Activated CD4-positive, alpha-beta T cell treated with anti-CD3 and anti-CD28 coated beads, Interleukin-2, amount 10 ng/mL, durations not matched to agents 7 days and 5 days (primary cell): Measurements from ENCODE around the gene VAMP1. TPM values are rescaled to one million over a fixed set of nuclear protein-coding genes. Genes with fewer than 3 reads are reported as not detected.

Experiments used
- CTCF ChIA-PET: fragments of 350-600 bp; sonication (Branson Sonifier 250); formaldehyde crosslinking; loops from one replicate; lab custom pipeline; 2021; ENCODE audit warnings: antibody characterized with exemption; lab: Charles Lee
- POLR2A ChIA-PET: fragments of 350-600 bp; sonication (Branson Sonifier 250); formaldehyde crosslinking; loops from one replicate; lab custom pipeline; 2021; ENCODE audit warnings: antibody characterized with exemption; lab: Charles Lee
- DNase-seq: peaks from one replicate; pipeline ENCODE4 v3.0.0-alpha.2; 2020
- H3K27ac Mint-ChIP-seq: one replicate; pipeline ENCODE4 v1.8.0; 2021; ENCODE audit warnings: mild to moderate bottlenecking, moderate library complexity, mixed read lengths
- H3K27me3 Mint-ChIP-seq: one replicate; pipeline ENCODE4 v1.8.0; 2021; ENCODE audit warnings: mixed read lengths
- H3K36me3 Mint-ChIP-seq: one replicate; pipeline ENCODE4 v1.8.0; 2021; ENCODE audit warnings: low read depth, mixed read lengths
- H3K4me1 Mint-ChIP-seq: one replicate; pipeline ENCODE4 v1.8.0; 2021; ENCODE audit warnings: mixed read lengths
- H3K4me3 Mint-ChIP-seq: one replicate; pipeline ENCODE4 v1.8.0; 2021; ENCODE audit warnings: mild to moderate bottlenecking, moderate library complexity, mixed read lengths
- H3K9me3 Mint-ChIP-seq: one replicate; pipeline ENCODE4 v1.8.0; 2021; ENCODE audit warnings: mixed read lengths
- total RNA-seq, 2 experiments: library from RNA; stranded (reverse); gene quantifications; one replicate each; pipeline ENCODE4 v1.2.3, GENCODE V29; 2021

The VAMP1 gene
- total RNA-seq, 2 experiments from 2014 or later = 61.4 to 73.4 TPM

GRCh38 chr12:6459004-6459337, 11.5 kb downstream of the VAMP1 start:
- POLR2A ChIA-PET = no interaction called here
- CTCF ChIA-PET = interaction anchor here (1.1 to 4.1 kb wide), 8 partner anchors 8 to 136 kb away, joined by 3 to 27 read pairs (median 4); partner anchors contain the start of genes TAPBPL and VAMP1
- DNase-seq = no peak
- Mint-ChIP-seq H3K9me3 (no peaks in the 10 kb centered on the region), H3K27me3 (no peaks in the 10 kb centered on the region), H3K27ac (peak overlapping the region; percentile 86), H3K36me3 (peaks cover 87% of the 10 kb centered on the region), H3K4me1 (peaks cover 84% of the 10 kb centered on the region), H3K4me3 (peak overlapping the region; percentile 28)

GRCh38 chr12:6458281-6459003, 12.0 kb downstream of the VAMP1 start:
- no peaks in the 10 kb centered on the region for H3K27me3 Mint-ChIP-seq
- H3K9me3 Mint-ChIP-seq = no peaks in the 10 kb centered on the region
- ChIA-PET CTCF (interaction anchor here (1.1 to 4.1 kb wide), 8 partner anchors 7 to 135 kb away, joined by 3 to 27 read pairs (median 4); partner anchors contain the start of genes TAPBPL and VAMP1), POLR2A (no interaction called here)
- H3K4me3 Mint-ChIP-seq = no peak overlapping the region
- peaks cover 86% of the 10 kb centered on the region for H3K36me3 Mint-ChIP-seq
- peaks cover 84% of the 10 kb centered on the region for H3K4me1 Mint-ChIP-seq
- DNase-seq = no peak
- peak overlapping the region; percentile 86 for H3K27ac Mint-ChIP-seq

GRCh38 chr12:6457220-6457945, 13.1 kb downstream of the VAMP1 start:
- ChIA-PET CTCF (interaction anchor here (0.9 to 2.6 kb wide), 9 partner anchors 8 to 133 kb away, joined by 3 to 6 read pairs (median 4); partner anchors contain the start of genes CD27 and VAMP1), POLR2A (no interaction called here)
- H3K27ac Mint-ChIP-seq = peak overlapping the region; percentile 31
- H3K27me3 Mint-ChIP-seq = no peaks in the 10 kb centered on the region
- H3K9me3 Mint-ChIP-seq = no peaks in the 10 kb centered on the region
- H3K4me1 Mint-ChIP-seq = peaks cover 80% of the 10 kb centered on the region
- no peak for DNase-seq
- peaks cover 85% of the 10 kb centered on the region for H3K36me3 Mint-ChIP-seq
- no peak overlapping the region for H3K4me3 Mint-ChIP-seq

- POLR2A ChIA-PET = interaction anchor here (0.8 to 2.5 kb wide), 2 partner anchors 8 to 81 kb away, joined by 5 to 25 read pairs; partner anchors contain the start of gene GAPDH
- peak overlapping the region; percentile 100 for H3K4me3 Mint-ChIP-seq
- no peaks in the 10 kb centered on the region for H3K27me3 Mint-ChIP-seq
- H3K36me3 Mint-ChIP-seq = peaks cover 70% of the 10 kb centered on the region
- CTCF ChIA-PET = interaction anchor here (0.6 to 3.3 kb wide), 8 partner anchors 7 to 59 kb away, joined by 3 to 27 read pairs (median 8); no protein-coding TSS in a partner anchor
- peak overlapping the region; percentile 98 for H3K27ac Mint-ChIP-seq
- peaks cover 66% of the 10 kb centered on the region for H3K4me1 Mint-ChIP-seq
- H3K9me3 Mint-ChIP-seq = no peaks in the 10 kb centered on the region
- peak; percentile 37 for DNase-seq
These were observed 17.4 kb downstream of the VAMP1 start for GRCh38 chr12:6452944-6453630.

- H3K27me3 Mint-ChIP-seq = no peaks in the 10 kb centered on the region
- no peaks in the 10 kb centered on the region for H3K9me3 Mint-ChIP-seq
- peak overlapping the region; percentile 100 for H3K4me3 Mint-ChIP-seq
- H3K4me1 Mint-ChIP-seq = peaks cover 69% of the 10 kb centered on the region
- DNase-seq = no peak
- POLR2A ChIA-PET = interaction anchor here (0.8 to 2.5 kb wide), 2 partner anchors 9 to 82 kb away, joined by 5 to 25 read pairs; partner anchors contain the start of gene GAPDH
- CTCF ChIA-PET = interaction anchor here (0.6 to 3.3 kb wide), 10 partner anchors 8 to 118 kb away, joined by 3 to 27 read pairs (median 6); no protein-coding TSS in a partner anchor
- H3K27ac Mint-ChIP-seq = peak overlapping the region; percentile 98
- H3K36me3 Mint-ChIP-seq = peaks cover 69% of the 10 kb centered on the region
These were observed 18.1 kb downstream of the VAMP1 start for GRCh38 chr12:6452245-6452943.

- peaks cover 71% of the 10 kb centered on the region for H3K4me1 Mint-ChIP-seq
- H3K27ac Mint-ChIP-seq = peak within 1 kb of the TSS; percentile 98
- peak; percentile 88 for DNase-seq
- POLR2A ChIA-PET = interaction anchor here (0.8 to 2.5 kb wide), 3 partner anchors 9 to 19 kb away, joined by 3 to 25 read pairs (median 8); partner anchors contain the start of gene VAMP1
- peak within 1 kb of the TSS; percentile 100 for H3K4me3 Mint-ChIP-seq
- CTCF ChIA-PET = interaction anchor here (0.6 to 3.3 kb wide), 17 partner anchors 9 to 440 kb away, joined by 3 to 27 read pairs (median 4); no protein-coding TSS in a partner anchor
- H3K36me3 Mint-ChIP-seq = peaks cover 68% of the 10 kb centered on the region
- no peaks in the 10 kb centered on the region for H3K27me3 Mint-ChIP-seq
- no peaks in the 10 kb centered on the region for H3K9me3 Mint-ChIP-seq
These were observed 18.9 kb downstream of the VAMP1 start, which contains the start of gene TAPBPL for GRCh38 chr12:6451348-6452244. TSS of gene TAPBPL (plus strand) at chr12:6452042. CDS start at chr12:6452249, 207 bp downstream.

GRCh38 chr12:6450869-6451347, 19.6 kb downstream of the VAMP1 start:
- Mint-ChIP-seq H3K4me3 (peak overlapping the region; percentile 100), H3K27ac (peak overlapping the region; percentile 98), H3K36me3 (peaks cover 69% of the 10 kb centered on the region), H3K27me3 (no peaks in the 10 kb centered on the region), H3K9me3 (no peaks in the 10 kb centered on the region), H3K4me1 (peaks cover 73% of the 10 kb centered on the region)
- DNase-seq = no peak
- ChIA-PET CTCF (interaction anchor here (1.0 to 3.3 kb wide), 10 partner anchors 9 to 441 kb away, joined by 3 to 27 read pairs (median 5); no protein-coding TSS in a partner anchor), POLR2A (interaction anchor here (0.8 to 2.5 kb wide), 3 partner anchors 10 to 20 kb away, joined by 3 to 25 read pairs (median 8); partner anchors contain the start of gene VAMP1)

- Mint-ChIP-seq H3K9me3 (no peaks in the 10 kb centered on the region), H3K27me3 (no peaks in the 10 kb centered on the region), H3K36me3 (peaks cover 72% of the 10 kb centered on the region), H3K4me3 (peak overlapping the region; percentile 100), H3K4me1 (peaks cover 73% of the 10 kb centered on the region), H3K27ac (peak overlapping the region; percentile 98)
- DNase-seq = no peak
- ChIA-PET POLR2A (interaction anchor here (1.6 kb wide), 1 partner anchor 21 kb away, joined by 8 read pairs; the partner anchor contains the start of gene VAMP1), CTCF (interaction anchor here (1.1 to 3.3 kb wide), 8 partner anchors 10 to 115 kb away, joined by 4 to 27 read pairs (median 8); no protein-coding TSS in a partner anchor)
These were observed 20.2 kb downstream of the VAMP1 start for GRCh38 chr12:6450091-6450868.

GRCh38 chr12:6444704-6445688, 25.5 kb downstream of the VAMP1 start, which contains the start of gene CD27:
TSS of gene CD27 (plus strand) at chr12:6444955. CDS start at chr12:6445096, 141 bp downstream.
- POLR2A ChIA-PET = no interaction called here
- Mint-ChIP-seq H3K4me3 (peak within 1 kb of the TSS; percentile 90), H3K36me3 (peaks cover 32% of the 10 kb centered on the region), H3K27ac (peak within 1 kb of the TSS; percentile 89), H3K9me3 (no peaks in the 10 kb centered on the region), H3K4me1 (peaks cover 54% of the 10 kb centered on the region), H3K27me3 (no peaks in the 10 kb centered on the region)
- CTCF ChIA-PET = interaction anchor here (1.0 to 6.5 kb wide), 6 partner anchors 11 to 55 kb away, joined by 3 to 37 read pairs (median 15); no protein-coding TSS in a partner anchor
- peak; percentile 55 for DNase-seq
